WTC11 (cell line): ENCODE results near the gene ZDHHC19. TPM values are rescaled to one million over a fixed set of nuclear protein-coding genes. Genes with fewer than 3 reads are reported as not detected.

Experiments
- ATAC-seq: fragments of 200-7000 bp; cut with Tn5 transposase; 2 replicates; pipeline ENCODE4 v1.10.0; 2021; ENCODE audit warnings: mild to moderate bottlenecking, moderate library complexity
- CTCF ChIA-PET: fragments of 300-600 bp; sonication (Branson Sonifier 250); formaldehyde crosslinking; loops from one replicate; lab custom pipeline; 2021; ENCODE audit warnings: antibody characterized with exemption; lab: Charles Lee
- POLR2A ChIA-PET: fragments of 350-600 bp; sonication (Branson Sonifier 250); formaldehyde crosslinking; loops from one replicate; lab custom pipeline; 2021; ENCODE audit warnings: antibody characterized with exemption; lab: Charles Lee
- DNase-seq: peaks from one replicate; pipeline ENCODE4 v3.0.0; 2021; ENCODE audit warnings: low spot score
- H3K27ac Mint-ChIP-seq: 2 replicates; pipeline ENCODE4 v1.8.0; 2021; ENCODE audit warnings: mixed read lengths
- H3K27me3 Mint-ChIP-seq: 2 replicates; pipeline ENCODE4 v1.8.0; 2021; ENCODE audit warnings: low read depth, mild to moderate bottlenecking, moderate library complexity, mixed read lengths
- H3K36me3 Mint-ChIP-seq: 2 replicates; pipeline ENCODE4 v1.8.0; 2021; ENCODE audit warnings: mixed read lengths
- H3K4me1 Mint-ChIP-seq: 2 replicates; pipeline ENCODE4 v1.8.0; 2022; ENCODE audit warnings: mixed read lengths
- H3K4me3 Mint-ChIP-seq: 2 replicates; pipeline ENCODE4 v1.8.0; 2021; ENCODE audit warnings: mild to moderate bottlenecking, moderate library complexity, mixed read lengths
- H3K9me3 Mint-ChIP-seq: 2 replicates; pipeline ENCODE4 v1.8.0; 2021; ENCODE audit warnings: mixed read lengths
- CDX4 ChIP-seq: fragments of 250-450 bp; sonication (Bioruptor Pico); IDR thresholded peaks from 2 replicates; pipeline ENCODE4 v1.9.0; 2021; ENCODE audit warnings: moderate library complexity, mild to moderate bottlenecking, inconsistent platforms, borderline replicate concordance
- CREB1 ChIP-seq: sonication (generic); formaldehyde crosslinking; IDR thresholded peaks from 2 replicates; pipeline ENCODE4 v1.8.0; 2023; ENCODE audit warnings: mild to moderate bottlenecking, missing genetic modification reagents
- FOXP1 ChIP-seq: sonication (generic); formaldehyde crosslinking; IDR thresholded peaks from 2 replicates; pipeline ENCODE4 v1.8.0; 2022; ENCODE audit warnings: missing genetic modification reagents, mild to moderate bottlenecking, moderate library complexity, borderline replicate concordance
- FOXP4 ChIP-seq: sonication (generic); formaldehyde crosslinking; IDR thresholded peaks from 2 replicates; pipeline ENCODE4 v1.8.0; 2022; ENCODE audit warnings: mild to moderate bottlenecking, missing genetic modification reagents
- GTF2I ChIP-seq: fragments of 250-450 bp; sonication (Bioruptor Pico); conservative IDR thresholded peaks from 2 replicates; pipeline ENCODE4 v1.4.0; 2021; ENCODE audit warnings: mild to moderate bottlenecking
- IRF1 ChIP-seq: sonication (generic); formaldehyde crosslinking; IDR thresholded peaks from 2 replicates; pipeline ENCODE4 v1.8.0; 2023; ENCODE audit warnings: missing genetic modification reagents
- JAZF1 ChIP-seq: fragments of 250-450 bp; sonication (Bioruptor Pico); IDR thresholded peaks from 2 replicates; pipeline ENCODE4 v1.9.0; 2021; ENCODE audit warnings: moderate library complexity, mild to moderate bottlenecking, inconsistent platforms
- MAX ChIP-seq: sonication (generic); formaldehyde crosslinking; IDR thresholded peaks from 2 replicates; pipeline ENCODE4 v1.8.0; 2022; ENCODE audit warnings: mild to moderate bottlenecking, missing genetic modification reagents
- MLX ChIP-seq: sonication (generic); formaldehyde crosslinking; IDR thresholded peaks from 2 replicates; pipeline ENCODE4 v1.8.1; 2023; ENCODE audit warnings: mild to moderate bottlenecking, missing genetic modification reagents, moderate library complexity
- NR2C2 ChIP-seq: sonication (generic); formaldehyde crosslinking; IDR thresholded peaks from 2 replicates; pipeline ENCODE4 v1.8.0; 2022; ENCODE audit warnings: mild to moderate bottlenecking, missing genetic modification reagents
- NR3C1 ChIP-seq: sonication (generic); formaldehyde crosslinking; conservative IDR thresholded peaks from 2 replicates; pipeline ENCODE4 v1.8.1; 2023; ENCODE audit warnings: low read depth, mild to moderate bottlenecking, missing genetic modification reagents
- PREB ChIP-seq: sonication (generic); formaldehyde crosslinking; IDR thresholded peaks from 2 replicates; pipeline ENCODE4 v1.8.1; 2022; ENCODE audit warnings: mild to moderate bottlenecking, missing genetic modification reagents, moderate library complexity, borderline replicate concordance
- SP1 ChIP-seq: sonication (generic); formaldehyde crosslinking; conservative IDR thresholded peaks from 2 replicates; pipeline ENCODE4 v1.8.1; 2022; ENCODE audit warnings: missing genetic modification reagents
- STAT6 ChIP-seq: sonication (generic); formaldehyde crosslinking; conservative IDR thresholded peaks from 2 replicates; pipeline ENCODE4 v1.8.1; 2023; ENCODE audit warnings: mild to moderate bottlenecking, low read depth, missing genetic modification reagents, moderate library complexity
- ZBTB21 ChIP-seq: sonication (generic); formaldehyde crosslinking; IDR thresholded peaks from 2 replicates; pipeline ENCODE4 v1.8.1; 2023; ENCODE audit warnings: mild to moderate bottlenecking, missing genetic modification reagents, borderline replicate concordance
- ZNF121 ChIP-seq: sonication (generic); formaldehyde crosslinking; IDR thresholded peaks from 2 replicates; pipeline ENCODE4 v1.8.0; 2023; ENCODE audit warnings: missing genetic modification reagents
- ZNF232 ChIP-seq: sonication (generic); formaldehyde crosslinking; IDR thresholded peaks from 2 replicates; pipeline ENCODE4 v1.8.0; 2022; ENCODE audit warnings: mild to moderate bottlenecking, missing genetic modification reagents
- ZNF263 ChIP-seq: sonication (generic); formaldehyde crosslinking; IDR thresholded peaks from 2 replicates; pipeline ENCODE4 v1.8.1; 2022; ENCODE audit warnings: low read depth, mild to moderate bottlenecking, moderate library complexity, missing genetic modification reagents
- ZNF416 ChIP-seq: fragments of 250-450 bp; sonication (Bioruptor Pico); IDR thresholded peaks from 2 replicates; pipeline ENCODE4 v1.9.0; 2021; ENCODE audit warnings: mild to moderate bottlenecking, inconsistent platforms
- ZNF512 ChIP-seq: sonication (generic); formaldehyde crosslinking; IDR thresholded peaks from 2 replicates; pipeline ENCODE4 v1.8.1; 2022; ENCODE audit warnings: missing genetic modification reagents, borderline replicate concordance
- ZSCAN18 ChIP-seq: fragments of 250-450 bp; sonication (Bioruptor Pico); IDR thresholded peaks from 2 replicates; pipeline ENCODE4 v2.1.2; 2022; ENCODE audit warnings: mild to moderate bottlenecking, moderate library complexity
- total RNA-seq: library from RNA; stranded (reverse); gene quantifications from 3 replicates; pipeline ENCODE4 v1.2.3, GENCODE V29; 2021

ZDHHC19 gene
- total RNA-seq, 1 experiment from 2014 or later, result 4.4 TPM

- TF ChIP-seq ZNF512 (CRISPR knock-in tag) (no peak), ZNF232 (no peak), MLX (CRISPR knock-in tag) (no peak), MAX (CRISPR knock-in tag) (peak; percentile 64; the same call in 1 of the 2 replicates)
These were observed 3.2 kb downstream of the ZDHHC19 start (continued) for GRCh38 chr3:196207833-196208607.

GRCh38 chr3:196207159-196207832 lies 3.9 kb downstream of the ZDHHC19 start:
- peak; percentile 16; the same call in 1 of the 2 replicates for ATAC-seq
- H3K4me3 Mint-ChIP-seq, result peak overlapping the region; percentile 83
- TF ChIP-seq PREB (CRISPR knock-in tag), result no peak
- TF ChIP-seq IRF1 (CRISPR knock-in tag), result no peak
- TF ChIP-seq ZBTB21 (CRISPR knock-in tag), result no peak
- no peak for TF ChIP-seq CDX4 (CRISPR knock-in tag)
- TF ChIP-seq ZNF263, result no peak
- TF ChIP-seq ZNF121, result peak; percentile 93
- no peak for TF ChIP-seq NR3C1 (CRISPR knock-in tag)
- TF ChIP-seq ZSCAN18, result no peak
- no peak for TF ChIP-seq MLX (CRISPR knock-in tag)
- TF ChIP-seq NR2C2 (CRISPR knock-in tag), result no peak
- TF ChIP-seq ZNF416 (CRISPR knock-in tag), result no peak
- TF ChIP-seq GTF2I (CRISPR knock-in tag), result no peak
- 0 out of 2 replicates have a peak, but pooled peaks have one; percentile 34 for TF ChIP-seq FOXP1 (CRISPR knock-in tag)
- TF ChIP-seq FOXP4 (CRISPR knock-in tag), result no peak
- TF ChIP-seq SP1 (CRISPR knock-in tag), result peak; percentile 63
- TF ChIP-seq STAT6 (CRISPR knock-in tag), result no peak
- TF ChIP-seq JAZF1 (CRISPR knock-in tag), result no peak
- TF ChIP-seq CREB1 (CRISPR knock-in tag), result no peak

More at GRCh38 chr3:196207159-196207832, 3.9 kb downstream of the ZDHHC19 start:
- DNase-seq, result no peak
- Mint-ChIP-seq H3K4me1 (peaks cover 10% of the 10 kb centered on the region), H3K27me3 (peaks cover 30% of the 10 kb centered on the region), H3K27ac (no peak overlapping the region), H3K9me3 (peaks cover 4% of the 10 kb centered on the region; the same call in 1 of the 2 replicates), H3K36me3 (no peaks in the 10 kb centered on the region)
- POLR2A ChIA-PET, result interaction anchor here (1.5 kb wide), 1 partner anchor 225 kb away, joined by 4 read pairs; the partner anchor contains the start of gene UBXN7
- CTCF ChIA-PET, result interaction anchor here (0.5 to 1.6 kb wide), 4 partner anchors 25 to 321 kb away, joined by 3 to 5 read pairs (median 3); no protein-coding TSS in a partner anchor
